ENCODE data around the gene RALGPS1.

The RALGPS1 gene

GRCh38 chr9:127263664-127264063, 349.1 kb downstream of the RALGPS1 start:
- Histone ChIP-seq H3K9me3 (ENCODE audit: control insufficient read depth, insufficient read depth, low read length) (no peaks in the 10 kb centered on the region), H3K9me2 (replicated peaks; ENCODE audit: control insufficient read depth, low read length) (no peaks in the 10 kb centered on the region), H3F3A (ENCODE audit: control insufficient read depth, insufficient read depth) (no peaks in the 10 kb centered on the region), H3K4me1 (ENCODE audit: control insufficient read depth, low read length) (no peaks in the 10 kb centered on the region), H3K4me3 (ENCODE audit: low read length) (no peak overlapping the region), H3K79me2 (ENCODE audit: control insufficient read depth, low read length) (no peaks in the 10 kb centered on the region), H3K4me2 (ENCODE audit: low read length) (no peak overlapping the region), H3K27me3 (ENCODE audit: control insufficient read depth, low read length) (0 out of 2 replicates have a peak, but pooled peaks cover 6% of the 10 kb centered on the region), H4K20me1 (ENCODE audit: control insufficient read depth, insufficient read depth, low read depth, low read length) (no peaks in the 10 kb centered on the region), H3K27ac (ENCODE audit: low read depth, low read length) (no peak overlapping the region), H3K36me3 (ENCODE audit: control insufficient read depth, low read length) (no peaks in the 10 kb centered on the region)
- TF ChIP-seq EZH2phosphoT487 (IDR thresholded peaks at IDR 0.05; ENCODE audit: borderline replicate concordance, low read length) (no peak), CTCF (IDR thresholded peaks at IDR 0.05; ENCODE audit: low read depth, low read length, poor library complexity, severe bottlenecking) (no peak)

GRCh38 chr9:127264462-127265219, 350.1 kb downstream of the RALGPS1 start, which contains the start of gene GARNL3:
Gene GARNL3 (plus strand): TSS chr9:127264774. CDS start chr9:127264878, 104 bp downstream.
- Histone ChIP-seq H3K4me1 (ENCODE audit: control insufficient read depth, low read length) (peaks cover 4% of the 10 kb centered on the region; the same call in 1 of the 2 replicates), H3K27me3 (ENCODE audit: control insufficient read depth, low read length) (0 out of 2 replicates have a peak, but pooled peaks cover 3% of the 10 kb centered on the region), H3K79me2 (ENCODE audit: control insufficient read depth, low read length) (no peaks in the 10 kb centered on the region), H3K36me3 (ENCODE audit: control insufficient read depth, low read length) (no peaks in the 10 kb centered on the region), H3K4me3 (ENCODE audit: low read length) (no peak within 1 kb of the TSS), H4K20me1 (ENCODE audit: control insufficient read depth, insufficient read depth, low read depth, low read length) (no peaks in the 10 kb centered on the region), H3K9me2 (replicated peaks; ENCODE audit: control insufficient read depth, low read length) (no peaks in the 10 kb centered on the region), H3K4me2 (ENCODE audit: low read length) (no peak within 1 kb of the TSS), H3F3A (ENCODE audit: control insufficient read depth, insufficient read depth) (no peaks in the 10 kb centered on the region), H3K27ac (ENCODE audit: low read depth, low read length) (no peak within 1 kb of the TSS), H3K9me3 (ENCODE audit: control insufficient read depth, insufficient read depth, low read length) (no peaks in the 10 kb centered on the region)
- no peak for TF ChIP-seq CTCF (IDR thresholded peaks at IDR 0.05; ENCODE audit: low read depth, low read length, poor library complexity, severe bottlenecking)
- TF ChIP-seq EZH2phosphoT487 (IDR thresholded peaks at IDR 0.05; ENCODE audit: borderline replicate concordance, low read length) = no peak

- Histone ChIP-seq H3K36me3 (ENCODE audit: control insufficient read depth, low read length) (no peaks in the 10 kb centered on the region), H3K27ac (ENCODE audit: low read depth, low read length) (no peak overlapping the region), H4K20me1 (ENCODE audit: control insufficient read depth, insufficient read depth, low read depth, low read length) (no peaks in the 10 kb centered on the region), H3K27me3 (ENCODE audit: control insufficient read depth, low read length) (peaks cover 7% of the 10 kb centered on the region; the same call in 1 of the 2 replicates), H3K4me1 (ENCODE audit: control insufficient read depth, low read length) (peaks cover 4% of the 10 kb centered on the region; the same call in 1 of the 2 replicates), H3K9me2 (replicated peaks; ENCODE audit: control insufficient read depth, low read length) (no peaks in the 10 kb centered on the region), H3K4me3 (ENCODE audit: low read length) (no peak overlapping the region), H3F3A (ENCODE audit: control insufficient read depth, insufficient read depth) (no peaks in the 10 kb centered on the region), H3K79me2 (ENCODE audit: control insufficient read depth, low read length) (no peaks in the 10 kb centered on the region), H3K4me2 (ENCODE audit: low read length) (no peak overlapping the region), H3K9me3 (ENCODE audit: control insufficient read depth, insufficient read depth, low read length) (no peaks in the 10 kb centered on the region)
- TF ChIP-seq CTCF (IDR thresholded peaks at IDR 0.05; ENCODE audit: low read depth, low read length, poor library complexity, severe bottlenecking) = no peak
- no peak for TF ChIP-seq EZH2phosphoT487 (IDR thresholded peaks at IDR 0.05; ENCODE audit: borderline replicate concordance, low read length)
These were observed 353.4 kb downstream of the RALGPS1 start for GRCh38 chr9:127267793-127268525.

All from DOHH2 (cell line).